ENCODE results near the gene MCM9.

MCM9 gene

DNA sequence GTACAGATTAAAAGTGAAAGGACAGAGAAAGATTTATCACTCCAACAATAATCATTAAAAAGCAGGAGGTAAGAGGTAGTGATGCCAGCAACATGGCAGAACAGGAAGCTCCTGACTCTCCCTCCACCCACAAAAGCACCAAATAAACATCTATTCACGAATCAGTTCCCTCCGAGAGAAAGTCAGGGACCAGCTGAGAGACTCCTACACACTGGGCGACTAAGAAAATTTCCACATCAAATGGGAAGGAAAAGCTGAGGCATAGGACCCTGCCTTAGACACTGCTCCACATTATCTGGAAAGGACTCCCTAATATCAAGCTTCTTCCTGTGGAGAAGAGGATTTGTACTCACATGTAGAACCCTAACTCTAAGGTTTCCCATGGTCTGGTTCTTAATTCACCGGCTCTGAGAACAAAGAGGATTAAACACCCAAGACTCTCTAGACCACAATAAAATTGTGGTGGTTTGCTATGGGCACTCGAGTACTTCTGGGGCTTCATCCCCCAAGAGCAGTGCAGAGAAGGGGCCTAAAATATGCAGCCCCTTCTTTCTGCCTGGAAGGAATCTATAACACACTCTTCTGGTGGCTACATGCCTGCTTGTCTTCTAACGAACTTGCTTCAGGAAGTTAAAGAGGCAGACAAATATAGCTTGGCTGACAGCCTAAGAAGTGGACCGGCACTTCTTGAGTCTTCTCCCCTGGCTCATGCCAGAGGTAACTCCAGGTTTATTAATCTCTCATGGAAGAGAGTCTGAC, 70.4 kb downstream of the MCM9 start:
- no peak for DNase-seq (ENCODE audit: low read depth)

DNA sequence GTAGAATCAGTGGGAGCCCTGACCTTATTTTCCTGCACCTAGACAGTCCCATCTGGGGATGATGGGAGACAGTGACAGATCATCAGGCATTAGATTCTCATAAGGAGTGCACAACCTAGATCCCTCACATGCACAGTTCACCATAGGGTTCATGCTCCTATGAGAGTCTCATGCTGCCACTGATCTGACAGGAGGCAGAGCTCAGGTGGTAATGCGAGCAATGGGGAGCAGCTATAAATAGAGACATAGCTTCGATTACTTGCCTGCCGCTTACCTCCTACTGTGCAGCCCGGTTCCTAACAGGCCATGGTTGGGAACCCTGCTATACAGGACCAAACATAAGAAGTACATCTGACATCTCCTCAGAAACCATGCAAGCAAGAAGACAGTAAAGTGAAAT, 72.5 kb downstream of the MCM9 start:
- DNase-seq (ENCODE audit: low read depth): no peak

DNA sequence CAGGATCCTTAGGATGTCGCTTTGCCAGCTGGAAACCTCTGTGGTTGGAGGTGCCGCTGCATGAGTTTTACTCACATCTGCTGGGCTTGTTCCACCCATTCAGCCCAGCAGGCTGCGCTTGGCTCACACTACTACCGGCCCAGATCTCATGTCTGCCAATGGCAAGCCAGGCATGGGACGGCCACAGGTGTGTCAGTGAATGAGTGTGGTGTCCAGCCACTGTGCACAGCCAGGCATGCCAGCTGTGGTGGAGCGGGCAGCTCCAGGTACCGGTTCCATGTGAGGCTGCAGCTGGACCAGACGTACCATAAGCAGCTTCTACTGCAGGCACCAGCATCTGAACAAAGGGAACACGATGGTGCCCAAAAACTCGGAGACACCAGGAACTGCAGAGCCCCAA, 74.1 kb downstream of the MCM9 start:
- DNase-seq (ENCODE audit: low read depth): no peak

DNA sequence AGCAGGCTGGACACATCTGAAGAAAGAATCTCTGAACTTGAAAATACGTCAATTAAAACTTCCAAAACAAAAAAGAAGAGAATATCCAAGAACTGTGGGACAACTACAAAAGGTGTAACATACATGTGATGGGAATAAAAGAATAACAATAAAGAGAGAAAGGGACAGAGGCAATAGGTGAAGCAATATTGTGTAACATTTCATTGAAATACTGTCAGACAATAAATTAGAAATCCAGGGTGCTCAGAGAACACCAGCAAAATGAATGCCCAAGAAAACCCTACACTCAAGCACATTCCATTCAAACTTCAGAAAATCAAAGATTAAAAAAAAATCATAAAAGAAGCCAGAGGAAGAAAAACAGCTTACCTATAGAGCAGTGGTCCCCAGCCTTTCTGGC, 74.6 kb downstream of the MCM9 start:
- DNase-seq (ENCODE audit: low read depth): no peak

DNA sequence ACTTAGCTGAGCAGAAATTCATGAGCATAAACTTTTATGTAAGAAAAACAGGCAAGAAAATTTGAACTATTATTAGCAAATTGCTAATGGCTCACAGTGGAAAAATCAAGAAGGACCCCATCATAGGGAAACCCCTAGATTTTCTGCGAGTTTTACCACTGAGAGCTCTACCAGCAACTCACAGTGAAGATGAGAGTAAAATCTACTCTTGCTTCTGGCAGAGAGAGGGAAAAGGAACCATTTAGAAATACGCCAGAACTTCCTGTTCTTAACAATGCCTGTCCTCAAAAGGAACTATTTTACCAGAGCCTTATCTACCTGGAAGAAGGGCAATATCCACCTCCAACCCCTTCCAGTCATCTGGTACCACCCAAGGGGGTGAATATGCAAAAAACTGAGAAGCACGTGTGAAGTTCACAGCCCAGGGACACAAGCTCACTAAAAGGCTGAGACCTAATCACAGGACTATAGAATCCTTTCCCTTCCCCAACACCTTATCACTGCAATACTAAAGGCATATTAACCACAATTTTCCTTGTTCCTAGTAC, 75.4 kb downstream of the MCM9 start:
- no peak for DNase-seq (ENCODE audit: low read depth)

DNA sequence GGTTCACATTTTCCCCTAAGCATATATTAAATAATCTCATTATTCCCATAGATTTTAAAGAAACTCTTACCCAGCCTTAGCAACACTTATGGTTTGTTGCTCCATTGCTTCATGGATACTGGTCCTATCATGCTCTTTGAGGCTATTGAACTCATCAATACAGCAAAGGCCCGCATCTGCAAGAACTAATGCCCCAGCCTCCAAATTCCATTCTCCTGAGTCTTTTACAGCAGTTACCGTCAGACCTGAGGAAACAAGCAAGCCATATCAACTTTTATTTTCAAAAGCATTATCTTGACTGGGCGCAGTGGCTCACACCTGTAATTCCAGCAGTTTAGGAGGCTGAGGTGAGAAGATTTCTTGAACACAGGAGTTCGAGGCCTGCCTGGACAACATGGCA, 78.7 kb downstream of the MCM9 start:
- no peak for DNase-seq (ENCODE audit: low read depth)

DNA sequence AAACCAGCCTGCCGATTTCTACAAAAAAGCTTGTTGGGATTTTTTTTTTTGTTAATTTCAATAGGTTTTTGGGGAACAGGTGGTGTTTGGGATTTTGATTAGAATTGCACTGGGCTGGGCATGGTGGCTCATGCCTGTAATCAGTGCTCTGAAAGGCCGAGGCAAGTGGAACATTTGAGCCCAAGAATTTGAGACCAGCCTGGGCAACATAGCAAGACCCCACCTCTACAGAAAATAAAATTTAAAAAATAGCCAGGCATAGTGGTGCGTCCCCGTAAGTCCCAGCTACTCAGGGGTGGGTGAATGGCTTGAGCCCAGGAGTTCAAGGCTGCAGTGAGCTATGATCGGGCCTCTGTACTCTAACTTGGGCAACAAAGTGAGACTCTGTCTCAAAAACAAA, 81.6 kb downstream of the MCM9 start:
- no peak for DNase-seq (ENCODE audit: low read depth)

DNA sequence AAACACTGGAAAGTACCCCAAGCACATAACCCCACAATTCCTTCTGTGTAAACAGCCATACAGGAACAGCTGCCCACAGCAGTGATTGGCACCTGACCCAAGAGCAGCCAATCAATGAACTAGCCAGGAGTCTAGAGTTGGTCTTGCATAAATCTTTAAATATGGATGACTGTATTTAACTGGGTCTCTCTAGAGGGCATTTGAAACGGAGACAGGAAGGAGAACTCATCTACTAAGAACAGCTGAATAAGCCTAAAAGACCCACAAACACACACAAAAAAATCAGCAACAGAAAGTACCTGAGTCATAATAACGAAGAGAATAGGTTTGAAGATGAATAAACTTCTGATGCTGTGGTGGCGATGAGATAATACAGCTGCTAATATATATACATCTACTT, 90.0 kb downstream of the MCM9 start:
- no peak for DNase-seq (ENCODE audit: low read depth)

DNA sequence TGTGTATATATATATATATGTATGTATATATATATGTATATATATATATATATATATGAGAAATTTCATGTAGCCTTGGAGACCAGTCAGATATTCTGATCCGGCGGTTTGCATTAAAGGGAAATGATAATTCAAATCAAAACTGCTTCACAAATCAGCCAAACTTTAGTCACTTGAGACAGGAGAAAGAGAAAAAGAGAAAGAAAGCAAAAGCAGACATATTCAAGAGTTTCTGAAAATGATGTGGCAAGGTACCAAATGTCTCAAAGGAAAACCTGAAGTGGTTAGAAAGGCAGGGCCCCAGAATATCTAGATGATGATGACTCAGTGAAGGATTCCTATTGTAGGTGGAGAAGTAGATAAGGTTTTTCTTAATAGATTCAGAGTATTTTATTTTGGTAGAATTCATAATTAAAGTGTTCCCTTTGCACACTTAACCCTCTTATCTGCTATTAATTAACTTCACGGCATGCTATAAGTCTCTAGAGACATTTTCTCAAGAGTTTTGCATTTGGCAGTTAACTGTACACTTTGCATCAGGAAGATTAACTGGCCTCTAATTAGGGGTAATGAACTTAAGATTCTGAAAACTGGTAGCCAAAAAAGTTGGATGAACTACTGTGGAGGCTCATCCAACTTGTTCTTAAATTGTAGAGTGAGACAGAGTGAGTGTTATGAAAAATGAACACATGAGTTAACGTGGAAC, 91.1 kb downstream of the MCM9 start:
- DNase-seq (ENCODE audit: low read depth): no peak

DNA sequence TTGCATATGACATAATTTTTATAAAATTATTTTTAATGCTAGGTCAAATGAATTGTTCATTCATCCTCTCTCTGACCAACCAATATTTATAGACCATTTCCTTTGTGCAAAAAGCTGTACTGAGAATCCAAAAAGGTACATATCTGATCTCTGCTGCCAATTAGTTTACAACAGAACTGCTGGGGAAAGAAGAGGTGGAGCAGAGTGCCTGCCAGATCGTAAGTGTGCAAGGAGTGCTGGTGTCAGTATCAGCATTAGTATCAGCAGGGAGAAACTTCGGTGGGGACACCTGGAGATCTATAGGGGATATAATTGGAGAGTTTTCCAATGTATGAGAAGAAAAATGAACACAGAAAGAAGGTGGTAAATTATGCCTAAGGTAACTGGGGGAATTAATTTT, 104.3 kb downstream of the MCM9 start:
- no peak for DNase-seq (ENCODE audit: low read depth)

DNA sequence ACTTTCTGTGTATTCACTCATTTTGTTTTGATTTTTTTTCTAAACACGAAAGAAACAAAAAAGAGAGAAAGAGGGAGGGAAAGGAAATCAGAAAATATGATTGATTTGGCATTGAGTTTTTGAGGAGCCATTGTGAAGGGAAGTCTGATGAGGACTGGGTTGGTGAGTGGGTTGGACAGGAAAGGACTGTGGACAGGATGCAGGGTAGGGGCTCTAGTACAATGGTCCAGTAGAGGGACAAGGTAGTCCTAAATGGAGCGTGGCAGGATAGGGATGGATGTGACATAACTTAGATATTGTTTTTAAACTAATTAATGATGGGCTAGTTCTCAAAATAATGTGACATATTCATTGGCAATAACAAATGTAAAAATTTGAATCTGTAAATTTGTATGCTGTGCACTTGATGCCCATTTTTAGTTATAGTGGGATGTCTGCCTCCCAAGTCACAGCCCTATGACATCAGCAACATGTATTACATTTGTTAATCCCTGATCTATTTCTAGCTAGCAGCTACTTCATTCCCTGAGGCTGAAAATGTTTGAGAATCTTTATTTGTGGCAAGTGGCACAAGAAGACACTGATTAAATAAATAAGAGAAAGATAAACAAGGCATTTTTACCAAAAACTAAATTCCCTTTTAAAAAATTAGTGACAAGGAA, 105.0 kb downstream of the MCM9 start:
- no peak for DNase-seq (ENCODE audit: low read depth)

DNA sequence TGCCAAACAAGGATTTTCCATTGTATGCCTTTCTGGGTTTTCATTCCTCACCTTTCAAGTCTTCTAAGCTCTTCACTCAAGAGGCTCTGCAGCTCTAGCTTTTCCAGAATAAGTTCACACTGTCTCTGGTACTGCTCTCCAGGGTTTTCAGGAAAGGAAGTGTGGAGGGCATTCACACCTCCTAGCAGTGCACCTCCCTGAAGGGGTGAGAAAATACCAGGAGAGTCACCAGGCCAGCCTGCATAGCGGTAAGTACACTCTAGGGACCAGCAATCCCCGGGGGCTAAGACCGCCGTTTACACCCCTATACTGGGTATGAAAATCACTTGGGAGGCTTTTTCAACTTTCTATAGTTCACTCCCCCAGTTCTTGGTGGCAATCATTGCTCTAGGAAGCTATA, 108.9 kb downstream of the MCM9 start:
- no peak for DNase-seq (ENCODE audit: low read depth)

DNA sequence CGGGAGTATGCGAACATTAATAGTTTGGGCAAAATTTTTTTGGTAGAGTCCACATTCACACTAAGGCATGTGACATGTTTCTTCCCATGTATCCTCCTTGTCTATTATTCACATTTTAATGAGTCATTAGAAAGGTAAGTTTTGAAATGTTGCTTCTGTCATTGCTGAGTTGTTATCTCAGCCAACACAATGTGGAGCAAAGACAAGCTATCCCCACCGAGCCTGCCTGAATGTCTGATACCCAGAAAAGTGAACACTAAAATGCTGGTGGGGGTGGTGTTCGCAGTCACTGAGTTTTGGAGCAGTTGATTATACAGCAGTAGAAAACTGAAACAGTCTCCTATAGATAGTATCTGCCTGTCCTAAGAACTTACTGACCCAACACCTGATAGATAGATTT, 109.3 kb downstream of the MCM9 start:
- DNase-seq (ENCODE audit: low read depth): no peak

DNA sequence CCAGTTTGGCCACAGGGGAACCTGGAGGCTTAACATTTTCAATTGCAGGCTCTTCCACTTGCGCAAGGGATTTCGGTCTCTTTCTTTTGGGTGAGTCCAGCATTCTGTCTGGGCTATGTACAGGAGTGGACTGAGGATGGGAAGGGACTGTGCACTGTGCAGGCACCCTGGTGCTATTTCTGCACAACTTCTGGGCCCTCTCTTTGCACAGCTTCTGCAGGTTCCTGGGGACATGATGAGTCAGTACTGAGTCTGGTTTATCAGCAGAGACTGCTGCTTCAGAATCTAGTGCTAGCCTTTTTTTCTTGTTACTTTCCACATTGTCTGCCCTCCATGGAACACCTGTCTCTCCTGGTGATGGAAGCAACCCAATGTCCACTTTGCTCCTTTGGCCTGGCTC, 119.5 kb downstream of the MCM9 start:
- no peak for DNase-seq (ENCODE audit: low read depth)

DNA sequence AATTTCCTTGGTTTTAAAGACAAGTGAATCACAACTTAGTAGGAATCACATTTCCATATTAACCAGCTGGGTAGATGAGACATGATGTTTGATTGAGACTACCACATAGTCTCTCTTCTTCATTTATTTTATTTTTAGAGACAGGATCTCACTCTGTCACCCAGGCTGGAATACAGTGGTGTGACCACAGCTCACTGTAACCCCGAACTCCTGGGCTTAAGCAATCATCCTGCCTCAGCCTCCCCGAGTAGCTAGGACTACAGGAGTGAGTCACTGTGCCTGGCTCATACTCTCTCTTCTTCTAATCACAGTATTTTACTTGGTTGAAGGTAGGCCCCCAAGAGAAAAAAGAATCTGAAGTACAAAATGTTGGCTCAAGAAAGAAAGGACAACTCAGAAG, 121.2 kb downstream of the MCM9 start:
- peak; percentile 31 for DNase-seq (ENCODE audit: low read depth)

DNA sequence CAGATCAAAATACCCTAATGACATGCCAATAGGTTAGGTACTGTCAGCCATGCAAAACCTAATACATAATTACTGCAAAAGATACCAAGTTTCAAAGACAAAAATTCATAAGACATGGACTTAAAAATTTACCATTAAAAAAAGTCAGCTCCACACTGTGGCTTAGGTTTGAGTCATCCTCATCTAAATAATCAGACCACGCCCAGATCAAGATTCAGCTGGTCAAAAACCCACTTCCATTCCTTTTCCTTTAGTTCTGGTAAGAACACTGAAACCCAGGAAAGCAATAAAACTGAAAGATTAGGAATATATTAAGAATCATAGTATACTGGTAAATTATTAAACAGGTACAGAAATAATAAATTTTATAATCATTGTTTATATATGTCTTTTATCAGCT, 122.0 kb downstream of the MCM9 start:
- no peak for DNase-seq (ENCODE audit: low read depth)

DNA sequence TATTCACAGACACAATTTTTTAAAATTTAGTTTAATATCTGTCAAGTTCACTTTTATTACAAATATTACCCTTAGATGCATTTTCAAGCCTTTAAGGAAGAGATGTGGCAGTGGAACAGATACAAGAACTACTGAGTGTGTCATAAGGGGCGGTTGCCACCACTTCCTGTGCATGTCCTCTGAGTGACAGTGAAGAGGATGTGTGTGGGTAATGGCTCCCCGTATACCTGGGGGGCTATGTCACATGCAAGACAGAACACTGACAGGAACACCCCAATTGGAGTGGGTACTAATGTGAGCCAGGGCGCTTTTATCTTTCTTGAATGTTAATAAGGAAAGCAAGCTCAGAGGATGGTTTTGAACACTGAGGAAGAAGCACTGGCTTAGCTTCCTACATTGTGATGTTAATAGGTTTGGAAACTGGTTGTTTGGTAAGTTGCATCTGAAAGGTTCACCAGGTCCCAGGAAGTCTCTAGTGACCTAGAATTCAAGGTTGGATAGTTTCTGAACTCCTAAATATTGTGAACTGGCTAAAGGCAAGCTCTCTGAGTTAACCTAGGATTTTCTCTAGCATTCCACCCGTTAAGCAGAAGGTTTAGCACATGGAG, 124.4 kb downstream of the MCM9 start:
- DNase-seq (ENCODE audit: low read depth): peak; percentile 27

DNA sequence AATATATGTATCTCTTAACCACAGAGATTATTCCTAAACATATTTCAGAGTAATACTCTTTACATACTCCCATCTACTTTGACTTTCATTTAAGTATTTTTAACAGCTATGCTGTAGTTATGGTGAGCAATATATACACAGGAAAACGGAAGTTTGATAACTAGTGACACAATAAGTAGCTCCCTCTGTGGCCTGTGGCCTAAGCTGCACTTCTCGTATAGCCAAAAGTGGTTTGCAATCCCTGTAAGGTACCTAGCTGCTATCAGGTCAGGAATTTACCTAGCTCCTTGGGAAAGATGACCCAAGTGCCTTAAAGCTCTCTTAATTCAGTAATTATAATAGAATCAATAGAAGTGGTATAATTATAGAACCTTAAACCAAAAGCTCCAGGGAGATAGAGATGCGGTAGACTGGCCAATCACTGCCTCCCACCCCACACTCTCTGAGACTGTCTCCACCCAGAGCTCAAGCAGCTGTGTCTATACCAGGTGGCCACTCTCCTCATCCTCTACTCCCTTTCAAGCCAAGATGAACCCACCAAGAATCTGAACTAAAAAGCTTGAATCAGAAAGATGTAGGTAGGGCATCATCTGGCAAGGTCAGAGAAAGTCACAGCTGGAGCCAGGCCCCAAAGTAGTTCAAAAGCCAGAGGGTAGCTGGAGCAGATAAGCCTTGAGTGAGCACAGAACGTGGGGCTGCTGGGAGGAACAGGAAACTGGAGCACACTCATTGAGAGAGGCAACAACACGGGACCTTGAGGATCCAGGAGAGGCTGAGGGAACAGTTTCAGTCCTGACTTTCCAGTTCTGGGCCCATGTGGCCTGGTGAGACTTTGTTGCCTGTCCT, 125.9 kb downstream of the MCM9 start:
- DNase-seq (ENCODE audit: low read depth): no peak

DNA sequence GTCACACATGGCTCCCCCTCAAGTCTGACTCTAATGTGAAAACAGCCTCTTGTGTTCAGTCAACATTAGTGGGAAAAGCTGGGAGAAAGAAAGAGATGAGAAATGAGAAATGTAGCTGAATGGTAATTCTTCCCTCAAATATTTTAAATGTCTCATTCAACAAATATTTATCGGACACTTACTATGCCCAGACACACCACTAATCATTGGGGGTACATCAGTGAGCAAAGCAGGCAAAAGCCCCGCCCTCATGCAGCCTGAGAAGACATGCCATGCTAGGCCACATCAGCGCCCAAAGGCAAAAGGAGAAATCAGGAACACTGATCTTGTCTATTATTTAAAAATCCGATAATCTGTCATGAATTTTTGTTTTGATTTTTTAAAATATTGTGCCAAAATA, 130.9 kb downstream of the MCM9 start:
- DNase-seq (ENCODE audit: low read depth): no peak

DNA sequence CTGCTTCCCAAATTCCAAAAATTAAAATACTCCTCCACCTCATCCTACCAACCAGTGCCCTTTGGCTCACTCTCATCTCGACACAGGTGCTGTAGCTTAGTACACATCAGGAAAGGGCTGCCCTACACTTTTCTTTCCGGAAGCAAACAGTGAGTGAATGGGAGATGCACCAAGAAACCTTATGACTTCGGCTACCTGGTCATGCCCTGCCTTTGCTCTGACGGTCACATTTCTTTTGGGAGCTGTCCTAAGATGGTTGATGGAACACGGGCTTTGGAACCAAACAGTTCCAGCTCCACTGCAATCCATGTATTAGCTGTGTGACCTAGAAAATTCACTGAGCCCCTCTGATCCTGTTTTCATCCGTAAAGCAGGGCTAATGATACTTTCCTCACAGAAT, 133.7 kb downstream of the MCM9 start:
- no peak for DNase-seq (ENCODE audit: low read depth)

DNA sequence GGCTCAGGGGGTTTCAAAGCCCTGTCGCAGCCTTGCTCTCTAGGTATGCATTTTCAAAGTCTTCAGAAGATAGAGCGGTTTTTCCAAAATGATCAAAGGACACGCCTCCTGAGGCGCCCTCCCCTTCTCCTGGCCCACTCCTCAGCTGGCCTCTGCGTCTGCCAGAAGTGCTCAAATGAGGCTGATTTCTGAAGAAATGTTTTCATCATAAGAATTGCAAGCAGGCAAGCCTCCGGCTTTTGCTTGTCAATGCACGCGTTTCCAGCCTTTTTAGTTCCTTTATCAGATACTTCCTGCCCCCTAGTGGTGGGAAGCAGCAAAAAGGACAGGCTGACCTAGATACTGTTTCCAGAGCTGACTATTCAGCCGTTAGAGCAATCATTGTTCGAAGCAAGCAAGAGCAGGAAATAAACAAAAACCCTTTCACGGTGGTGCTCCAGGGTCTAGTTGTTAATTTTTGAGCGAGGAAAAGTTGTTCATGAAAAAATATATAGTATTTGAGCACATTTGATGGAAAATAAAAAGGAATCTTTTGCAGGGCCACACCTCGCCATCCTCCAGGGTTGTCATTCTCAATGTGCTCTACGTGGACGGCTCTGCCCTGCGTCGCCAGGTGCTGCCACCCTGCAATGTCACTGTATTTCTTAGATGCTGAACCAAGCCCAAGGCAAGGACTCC, 134.4 kb downstream of the MCM9 start:
- peak; percentile 68 for DNase-seq (ENCODE audit: low read depth)

Data from activated T-cell treated with anti-CD3 and anti-CD28 coated beads for 48 hours (primary cell).